CD4-positive, alpha-beta T cell treated with Interferon alpha-2 for 1 hour (primary cell): ENCODE results near the gene DIPK1B.
A peak's percentile ranks its signal among the peaks of the same experiment; 100 is the strongest.

ENCODE experiments used
- DNase-seq, 2 donors: peaks; one replicate each; pipeline ENCODE4 v3.0.0-alpha.2; 2020 to 2022

DIPK1B gene

DNA sequence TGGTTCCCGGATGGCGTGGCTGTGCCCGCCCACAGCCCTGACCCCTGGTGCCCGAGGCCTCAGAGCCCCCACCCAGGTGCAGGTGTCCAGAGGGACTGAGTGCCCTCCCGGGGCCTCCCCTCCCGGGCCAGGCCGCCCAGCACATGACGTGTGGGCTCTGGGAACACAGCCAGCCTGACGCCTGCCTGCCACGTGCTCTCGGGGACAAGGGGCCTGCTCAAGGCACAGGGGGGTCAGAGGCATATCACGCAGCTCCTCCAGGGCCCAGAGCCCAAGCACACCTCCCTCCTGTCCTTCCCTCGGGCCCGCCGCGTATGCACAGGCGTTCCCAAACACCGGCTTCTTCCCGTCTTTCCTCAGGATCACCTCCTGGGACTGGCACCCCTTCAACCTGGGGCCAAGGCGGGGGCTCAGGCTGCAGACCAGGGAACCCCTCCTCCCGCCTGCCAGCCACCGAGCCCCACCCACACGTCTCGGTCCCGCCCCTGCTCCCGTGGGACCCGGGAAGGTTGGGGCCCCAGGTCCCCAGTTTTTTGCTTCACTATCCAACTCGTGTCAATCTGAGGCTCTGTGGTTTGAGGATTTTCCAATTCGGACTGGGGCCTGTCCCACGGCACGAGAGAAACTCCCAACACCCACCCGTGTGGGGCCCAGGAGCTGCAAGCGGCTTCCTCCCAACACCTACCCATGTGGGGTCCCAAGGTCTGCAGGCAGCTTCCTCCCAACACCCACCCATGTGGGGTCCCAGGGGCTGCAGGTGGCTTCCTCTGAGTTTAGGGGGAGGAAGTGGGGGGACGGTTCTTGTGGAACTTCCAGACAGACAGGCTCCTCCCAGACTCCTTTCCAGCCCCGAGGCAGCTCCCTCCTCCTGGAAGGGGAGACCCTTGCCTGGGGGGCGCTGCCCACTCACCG lies 28.9 kb downstream of the DIPK1B start:
- DNase-seq = no peak

DNA sequence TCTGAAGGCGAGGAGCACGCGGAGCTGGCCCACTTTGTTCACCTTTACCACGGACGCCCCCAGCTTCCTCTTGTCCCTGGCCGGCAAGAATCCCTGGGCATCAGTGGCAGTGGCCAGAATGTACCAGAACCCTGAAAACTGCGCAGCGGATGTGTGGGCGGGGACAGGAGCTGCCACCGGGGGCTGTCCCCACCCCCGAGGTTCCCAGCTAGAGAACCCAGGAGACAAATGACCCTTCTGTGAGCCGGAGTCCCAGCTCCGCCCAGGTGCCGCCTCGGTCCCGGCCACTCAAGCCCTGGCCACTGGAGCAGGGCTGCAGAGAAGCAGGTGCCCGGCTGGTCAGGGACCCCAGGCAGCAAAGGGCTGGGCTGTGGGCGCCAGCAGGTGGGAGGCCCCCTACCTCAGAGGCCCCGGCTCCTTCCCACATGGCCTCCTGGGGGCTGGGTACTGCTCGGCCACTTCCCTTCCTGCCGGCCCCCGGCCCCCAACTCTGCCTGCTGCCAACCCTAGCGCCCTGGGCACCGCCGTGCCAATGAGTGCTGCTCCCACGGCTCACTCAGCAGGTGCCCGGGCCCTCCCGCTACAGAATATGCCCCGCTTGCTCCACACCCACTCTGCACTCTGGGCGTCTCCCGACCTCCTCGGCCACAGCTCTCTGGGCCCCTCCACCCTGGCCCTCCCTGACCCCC lies 29.7 kb downstream of the DIPK1B start:
- DNase-seq = peak in 1 of 2 donors; percentile 21

DNA sequence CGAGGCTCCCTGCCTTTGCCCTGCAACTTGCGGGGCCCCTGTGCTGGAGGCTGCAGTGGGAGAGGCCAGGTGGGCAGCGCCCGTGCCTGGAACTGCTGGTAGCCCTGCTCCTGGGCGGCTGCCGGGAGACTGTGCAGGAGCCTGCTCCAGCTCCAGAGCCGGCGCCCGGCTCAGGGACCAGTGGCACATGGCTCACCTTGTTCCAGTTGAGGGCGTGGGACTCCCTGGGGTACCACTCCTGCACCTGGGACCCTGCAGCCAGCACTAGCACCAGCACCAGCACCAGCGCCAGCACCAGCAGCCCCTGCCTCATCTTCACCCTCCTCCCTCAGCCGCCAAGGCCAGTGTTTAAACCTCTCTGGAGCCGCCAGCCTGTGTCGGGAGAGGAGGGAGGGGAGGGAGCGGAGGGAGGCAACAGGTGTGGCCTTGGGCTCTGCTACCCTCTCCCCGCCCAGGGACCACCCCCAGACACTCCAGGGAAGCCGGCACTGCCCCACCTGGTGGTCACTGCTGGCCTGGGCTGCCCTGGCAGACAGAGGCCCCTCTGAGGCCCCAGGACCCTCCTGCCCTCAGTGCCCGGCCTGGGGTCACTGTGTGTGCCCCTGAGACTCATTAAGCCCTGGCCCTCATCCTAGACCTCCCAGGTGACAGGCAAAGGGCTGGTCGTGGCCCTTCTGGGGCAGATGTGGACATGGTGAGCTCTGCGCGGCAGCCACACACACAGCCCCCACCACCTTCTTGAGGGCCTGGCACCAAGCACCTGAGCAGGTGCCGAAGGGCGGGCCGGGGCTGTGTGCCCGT lies 30.4 kb downstream of the DIPK1B start, which contains the start of gene LCN10:
TSS of gene LCN10 (minus strand) at position 350 of the 801 bp plus-strand sequence. CDS start at position 313, 37 bp downstream.
- DNase-seq = no peak

DNA sequence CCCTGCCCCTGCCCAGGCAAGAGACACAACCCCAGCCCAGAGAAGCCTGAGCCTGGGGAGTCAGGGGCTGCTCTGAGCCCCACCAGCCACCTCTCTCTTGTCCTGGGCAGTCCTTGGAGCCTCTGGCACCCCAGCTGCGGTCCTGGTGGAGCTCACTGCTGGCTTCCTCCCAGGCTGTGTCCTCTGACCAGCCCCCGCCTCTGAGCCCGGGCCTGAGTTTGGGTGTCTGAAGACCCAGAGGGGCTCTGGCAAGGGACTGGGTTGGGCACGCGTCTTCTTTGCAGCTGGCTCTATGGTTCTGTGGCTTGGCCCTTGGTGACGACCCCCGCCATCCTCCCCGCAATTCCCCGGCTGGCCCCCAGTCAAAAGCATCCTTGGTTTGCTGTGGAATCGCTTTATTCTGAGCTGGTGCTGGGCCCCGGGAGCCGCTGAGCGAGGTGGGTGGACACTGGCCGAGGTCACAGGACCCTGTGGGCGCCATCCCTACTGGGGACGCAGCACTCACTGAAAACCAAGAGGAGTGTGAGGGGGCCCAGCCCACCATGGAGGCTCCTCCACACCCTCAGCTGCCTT lies 31.4 kb downstream of the DIPK1B start:
- no peak for DNase-seq

DNA sequence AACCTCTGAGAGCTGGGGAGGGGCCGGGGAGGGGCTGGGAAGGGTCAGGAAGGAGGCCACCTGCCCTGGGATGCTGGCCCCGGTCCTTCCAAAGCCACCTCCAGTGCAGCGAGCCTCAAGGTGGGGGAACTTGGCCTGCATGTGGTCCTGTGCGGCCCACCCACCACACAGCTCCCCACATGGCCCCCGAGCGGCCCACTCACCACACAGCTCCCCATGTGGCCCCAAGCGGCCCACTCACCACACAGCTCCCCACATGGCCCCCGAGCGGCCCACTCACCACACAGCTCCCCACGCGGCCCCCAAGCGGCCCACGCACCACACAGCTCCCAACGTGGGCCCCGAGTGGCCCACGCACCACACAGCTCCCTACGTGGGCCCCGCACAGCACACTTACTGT lies 32.4 kb downstream of the DIPK1B start:
- DNase-seq = no peak

DNA sequence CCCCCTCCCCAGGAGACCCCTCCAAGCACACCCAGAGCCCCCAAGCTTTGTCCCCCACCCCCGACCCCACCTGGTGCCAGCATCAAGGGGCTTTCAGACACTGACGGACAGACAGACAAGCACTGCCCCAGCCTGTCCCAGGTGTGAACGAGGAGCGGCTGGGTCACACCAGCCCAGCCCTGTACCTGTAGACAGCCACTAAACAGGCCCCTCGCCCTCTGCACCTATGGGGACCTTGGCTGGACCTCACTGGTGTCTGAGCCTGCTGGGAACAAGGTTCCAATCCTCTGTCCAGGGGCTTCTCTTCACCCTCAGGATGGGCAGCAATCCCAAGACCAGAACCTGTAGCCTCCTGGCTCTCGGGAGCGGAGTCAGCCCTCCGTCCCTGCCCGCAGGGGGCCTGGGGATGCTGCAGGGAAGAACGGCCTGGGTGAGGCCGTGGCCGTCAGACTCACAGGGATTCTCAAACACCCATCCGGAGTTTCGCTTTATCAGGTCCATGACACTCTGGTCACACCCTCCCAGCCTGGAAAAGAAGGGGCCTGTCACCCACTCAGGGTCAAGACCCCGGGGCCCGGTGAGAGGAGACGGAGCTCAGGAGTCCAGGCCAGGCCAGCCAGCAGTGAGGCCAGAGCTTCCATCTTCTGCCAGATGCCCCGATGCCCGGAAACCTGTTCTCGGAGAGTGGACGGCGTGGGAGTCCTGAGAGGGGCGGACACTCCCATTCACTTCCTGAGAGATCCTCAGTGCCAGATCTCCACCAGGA lies 33.2 kb downstream of the DIPK1B start:
- DNase-seq = no peak

DNA sequence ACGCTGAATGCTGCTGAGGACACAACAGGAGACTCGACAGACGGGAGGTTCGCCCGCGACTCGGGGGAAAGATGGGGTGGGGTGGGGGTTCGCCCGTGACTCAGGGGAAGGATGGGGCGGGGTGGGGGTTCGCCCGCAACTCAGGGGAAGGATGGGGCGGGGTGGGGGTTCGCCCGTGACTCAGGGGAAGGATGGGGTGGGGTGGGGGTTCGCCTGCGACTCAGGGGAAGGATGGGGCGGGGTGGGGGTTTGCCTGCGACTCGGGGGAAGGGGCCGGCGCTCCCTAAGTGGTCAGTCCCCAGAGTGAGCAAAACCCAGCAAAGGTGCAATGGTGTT lies 33.8 kb downstream of the DIPK1B start:
- DNase-seq = no peak

DNA sequence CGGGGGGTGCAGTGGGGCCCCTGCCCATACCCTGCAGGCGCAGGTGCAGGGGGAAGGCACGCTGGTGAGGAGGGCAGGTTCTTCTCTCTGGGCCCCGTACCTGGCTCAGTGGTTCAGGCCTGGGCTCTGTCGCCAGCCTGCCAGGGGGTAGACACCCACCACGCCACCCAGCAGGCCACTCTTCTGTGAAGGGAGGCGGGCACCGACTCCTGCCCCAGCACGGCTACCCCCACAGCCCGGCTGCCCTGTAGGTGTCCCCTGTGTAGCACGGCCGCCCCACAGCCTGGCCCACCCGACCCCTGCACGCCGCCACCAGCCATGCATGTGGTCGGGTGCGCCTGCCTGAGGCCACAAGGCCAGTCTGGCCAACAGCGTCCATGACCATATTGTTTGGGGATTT lies 34.2 kb downstream of the DIPK1B start:
- no peak for DNase-seq

DNA sequence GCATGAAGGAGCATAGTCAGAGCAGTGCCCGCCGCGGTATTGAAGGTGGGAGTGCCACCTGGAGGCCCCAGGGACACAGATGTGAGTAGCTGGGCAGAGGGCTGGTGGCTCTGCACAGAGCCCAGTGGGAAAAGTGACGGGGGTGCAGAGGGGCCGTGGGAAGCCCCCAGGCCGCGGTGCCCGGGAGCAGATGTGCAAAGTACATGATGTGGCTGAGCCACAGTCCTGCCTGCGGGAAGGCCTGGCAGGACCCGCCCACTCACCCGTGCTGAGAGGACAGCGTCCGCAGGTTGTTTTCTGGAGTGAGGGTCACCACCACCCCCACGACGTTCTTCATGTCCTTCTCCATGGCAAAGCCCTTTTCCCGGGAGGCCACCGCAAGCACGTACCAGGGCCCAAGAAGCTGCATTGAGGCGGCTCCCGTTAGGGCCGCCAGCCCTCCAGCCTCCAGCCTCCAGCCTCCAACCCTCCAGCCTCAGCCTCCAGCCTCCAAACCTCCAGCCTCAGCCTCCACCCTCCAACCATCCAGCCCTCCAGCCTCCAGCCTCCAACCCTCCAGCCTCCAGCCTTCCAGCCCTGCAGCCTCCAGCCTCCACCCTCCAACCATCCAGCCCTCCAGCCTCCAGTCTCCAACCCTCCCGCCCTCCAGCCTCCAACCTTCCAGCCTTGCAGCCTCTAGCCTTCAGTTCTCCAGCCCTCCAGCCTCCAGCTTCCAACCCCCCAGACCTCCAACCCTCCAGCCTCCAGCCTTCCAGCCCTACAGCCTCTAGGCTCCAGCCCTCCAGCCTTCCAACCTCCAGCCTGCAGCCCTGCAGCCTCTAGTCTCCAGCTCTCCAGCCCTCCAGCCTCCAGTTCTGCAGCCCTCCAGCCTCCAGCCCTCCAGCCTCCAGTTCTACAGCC lies 35.0 kb downstream of the DIPK1B start:
- DNase-seq = no peak

DNA sequence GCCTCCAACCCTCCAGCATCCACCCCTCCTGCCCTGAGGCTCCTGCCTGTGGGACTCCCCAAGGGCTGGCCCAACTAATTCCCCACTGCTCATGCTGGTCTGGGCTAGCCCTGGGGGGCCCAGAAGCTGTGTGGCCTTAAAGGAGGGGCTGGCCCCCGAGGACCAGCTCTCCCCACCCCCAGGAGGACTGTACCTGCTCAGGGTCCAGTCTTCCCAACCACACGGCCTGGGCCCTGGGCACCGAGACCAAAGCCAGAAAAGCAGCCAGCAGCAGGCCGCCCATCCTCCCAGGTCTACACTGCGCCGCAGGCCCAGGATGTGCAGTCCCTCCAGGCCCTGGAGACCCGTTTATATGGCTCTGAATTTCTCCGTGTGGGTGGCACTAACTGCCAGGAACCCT lies 35.8 kb downstream of the DIPK1B start, which contains the start of gene LCN6:
TSS of gene LCN6 (minus strand) at position 325 of the 400 bp plus-strand sequence. CDS start at position 283, 42 bp downstream.
- no peak for DNase-seq

DNA sequence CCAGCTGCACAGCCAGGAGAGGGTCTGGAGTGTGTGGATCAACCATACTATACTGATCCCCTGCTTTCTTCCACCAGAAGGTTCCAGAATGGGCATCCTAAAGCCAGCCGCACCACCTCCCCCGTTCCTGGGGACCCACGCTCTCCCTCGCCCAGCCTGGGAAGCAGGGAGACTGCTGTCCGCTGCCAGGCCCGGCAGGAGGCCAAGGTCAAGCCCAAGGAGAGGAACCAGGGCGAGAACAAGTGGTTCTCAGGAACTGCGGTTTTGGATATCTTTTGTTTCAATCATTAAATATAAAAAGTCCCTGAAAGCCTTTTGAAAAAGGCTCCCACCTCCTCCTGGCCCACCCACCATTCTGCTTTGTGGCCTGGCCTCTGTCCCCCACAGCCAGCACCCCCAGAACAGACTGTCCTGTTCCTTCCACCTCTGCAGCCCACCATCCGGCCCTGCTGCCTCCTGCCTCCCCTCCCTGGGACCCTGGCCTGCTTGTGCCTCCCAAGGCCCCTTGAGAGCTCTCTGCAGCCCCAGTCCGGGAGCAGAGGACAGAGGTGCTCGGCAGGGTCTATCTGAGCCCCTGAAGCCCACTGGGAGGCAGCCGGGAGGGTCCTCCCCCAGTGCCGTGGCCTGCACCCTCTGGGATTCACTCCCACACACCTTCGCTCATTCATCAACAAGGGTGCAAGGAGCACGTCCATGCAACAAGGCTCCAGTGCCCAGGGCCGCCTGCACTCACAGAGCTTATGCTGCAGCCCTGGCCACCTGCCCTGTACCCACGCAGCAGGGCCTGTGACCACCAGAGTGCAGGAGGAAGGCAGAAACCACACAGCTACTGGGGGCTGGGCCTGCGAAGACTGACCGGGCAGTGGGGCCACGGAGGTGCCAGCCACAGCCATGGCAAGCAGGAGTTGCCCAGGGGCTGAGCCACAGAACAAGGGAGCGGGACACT lies 36.6 kb downstream of the DIPK1B start:
- no peak for DNase-seq

DNA sequence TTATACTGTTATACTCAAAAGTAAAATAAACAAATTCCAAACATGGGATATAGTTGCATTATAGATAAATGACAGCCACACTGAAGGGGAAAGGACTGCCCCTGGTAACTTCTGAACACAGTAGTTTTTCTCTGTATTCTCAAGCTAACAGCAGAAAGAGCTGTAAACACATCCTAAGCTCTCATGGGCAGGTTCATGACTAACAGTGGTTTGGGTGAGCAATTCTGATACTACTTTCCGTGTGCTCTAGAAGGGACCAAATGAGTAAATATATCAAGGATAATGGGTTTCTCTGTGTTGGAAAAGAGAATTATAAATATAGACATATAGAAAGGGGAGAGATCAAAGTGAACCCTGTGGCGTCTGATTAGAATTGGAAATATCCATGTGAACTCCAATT lies 38.2 kb downstream of the DIPK1B start:
- no peak for DNase-seq

DNA sequence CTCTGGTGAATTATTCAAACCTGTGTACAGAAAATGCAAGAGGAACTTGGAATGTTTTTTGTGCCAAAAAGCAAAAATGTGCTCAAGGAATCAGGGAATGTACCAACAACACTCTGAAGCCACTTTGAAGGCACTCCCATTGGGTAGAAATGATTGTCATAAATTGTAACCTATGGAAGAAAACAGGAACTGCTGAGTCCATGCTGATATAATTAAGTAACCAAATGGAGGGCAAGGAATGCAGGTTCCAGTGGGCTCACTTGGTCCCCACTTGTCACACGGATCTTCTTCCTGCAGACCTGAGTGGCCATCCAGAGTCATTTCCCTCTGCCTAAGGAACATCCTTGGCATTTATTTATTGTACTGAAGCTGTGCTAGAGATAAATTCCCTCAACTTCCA lies 38.9 kb downstream of the DIPK1B start:
- DNase-seq = no peak

DNA sequence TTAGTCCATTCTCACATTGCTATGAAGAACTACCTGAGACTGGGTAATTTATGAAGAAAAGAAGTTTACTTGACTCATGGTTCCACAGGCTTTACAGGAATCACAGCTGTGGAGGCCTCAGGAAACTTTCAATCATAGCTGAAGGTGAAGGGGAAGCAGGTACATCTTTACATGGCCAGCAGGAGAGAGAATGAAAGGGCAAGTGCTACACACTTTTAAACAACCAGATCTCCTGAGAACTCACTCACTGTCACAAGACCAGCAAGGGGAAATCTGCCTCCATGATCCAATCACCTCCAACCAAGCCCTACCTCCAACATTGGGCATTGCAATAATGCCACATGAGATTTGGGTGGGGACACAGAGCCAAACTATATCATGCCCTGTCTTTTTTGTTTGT lies 39.4 kb downstream of the DIPK1B start:
- DNase-seq = no peak

DNA sequence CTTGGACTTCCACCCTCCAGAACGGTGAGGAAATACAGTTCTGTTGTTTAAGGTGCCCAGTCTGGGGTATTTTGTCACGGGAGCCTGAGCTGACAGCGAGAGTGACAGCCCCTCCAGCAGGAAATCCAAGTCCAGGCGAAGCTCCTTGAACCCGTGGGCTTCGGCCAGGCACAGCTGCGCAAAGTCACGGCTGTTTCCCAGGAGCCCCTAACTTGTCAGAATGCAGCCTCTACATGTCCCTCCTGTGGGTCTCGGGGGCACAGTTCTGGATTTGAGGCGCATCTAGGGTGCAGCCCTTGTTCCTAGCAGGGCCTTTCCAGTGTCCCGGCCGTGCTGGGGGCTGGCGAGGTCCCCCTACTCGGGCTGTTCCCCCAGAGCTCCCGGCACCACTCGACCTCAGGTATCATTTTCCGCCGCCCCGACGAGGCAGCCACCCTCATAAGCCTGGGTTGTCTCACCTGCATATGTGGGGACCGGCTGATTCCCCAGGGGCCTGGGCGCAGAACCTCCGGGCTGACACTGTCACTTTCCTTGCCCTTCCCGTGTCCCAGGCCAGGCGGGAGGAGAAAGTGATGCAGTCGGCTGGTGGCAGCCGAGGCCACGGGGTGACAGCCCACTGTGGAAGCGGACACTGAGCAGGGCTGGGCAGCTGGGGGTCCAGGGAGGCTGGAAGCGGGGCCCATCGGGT lies 41.1 kb downstream of the DIPK1B start:
- DNase-seq = no peak

DNA sequence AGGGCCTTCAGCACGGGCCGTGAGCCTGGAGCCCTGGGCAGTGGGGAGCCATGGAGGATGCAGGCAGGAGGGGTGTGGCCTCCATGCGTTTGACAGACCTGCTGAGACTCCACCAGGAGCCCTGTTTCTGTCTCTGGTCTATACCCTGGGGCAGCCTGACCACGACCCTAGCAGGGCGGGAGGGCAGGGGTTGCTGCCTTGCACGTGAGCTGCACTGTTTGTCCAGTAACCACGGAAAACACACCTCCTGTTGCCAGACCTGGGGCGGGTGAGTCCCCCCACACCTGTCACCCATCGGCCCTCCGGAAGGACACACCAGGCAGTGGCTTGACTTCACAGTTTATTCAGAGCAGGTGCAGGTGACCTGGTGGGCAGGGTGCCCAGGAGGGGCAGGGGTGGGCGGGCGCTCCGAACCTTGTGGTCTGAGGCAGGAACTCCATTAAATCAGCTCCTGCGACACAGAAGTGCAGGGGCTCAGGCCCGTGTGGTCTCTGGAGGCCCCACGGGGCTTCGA lies 41.7 kb downstream of the DIPK1B start:
- DNase-seq = no peak

DNA sequence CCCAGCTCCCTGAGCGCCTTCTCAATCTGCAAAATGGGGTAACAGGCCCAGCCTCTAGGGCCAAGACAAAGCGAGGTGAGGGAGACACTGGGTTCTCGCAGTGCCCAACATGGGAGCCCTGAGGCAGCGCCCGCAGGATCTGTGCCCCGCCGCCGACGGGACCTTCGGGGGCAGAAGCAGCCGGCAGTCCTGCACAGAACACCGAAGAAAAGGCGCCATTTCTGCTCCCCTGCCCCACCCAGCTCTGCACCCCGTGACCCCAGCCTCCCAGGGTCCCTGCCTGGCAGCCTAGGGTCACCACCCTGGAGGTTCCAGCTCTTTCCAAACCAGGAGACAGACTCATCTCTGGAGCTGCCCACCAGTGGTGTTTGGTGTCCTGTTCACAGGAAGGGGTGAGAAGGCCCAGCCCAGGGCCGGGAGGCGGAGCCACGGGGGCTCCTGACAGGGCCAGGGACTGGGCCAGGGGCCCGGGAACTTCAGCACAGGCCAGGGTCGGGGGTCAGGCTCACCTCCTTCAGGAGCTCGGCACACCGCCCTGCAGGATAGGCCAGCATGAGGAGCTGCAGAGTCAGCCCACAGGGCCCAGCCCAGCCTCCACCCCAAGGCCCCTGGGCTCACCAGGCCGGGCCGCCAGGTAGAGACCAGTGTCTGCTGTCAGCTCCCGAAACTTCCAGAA lies 42.4 kb downstream of the DIPK1B start:
- no peak for DNase-seq
